Small intestine (tissue), 7 donors: Measurements from ENCODE around the gene DPP4. TPM values are rescaled to one million over a fixed set of nuclear protein-coding genes. Genes with fewer than 3 reads are reported as not detected.

ENCODE experiments used
- DNase-seq, 2 donors: peaks; one replicate each; pipeline versions ENCODE4 v3.0.0 to v3.0.0-alpha.2; 2013
- FAIRE-seq: peaks from 2 replicates; lab custom pipeline; 2012; peaks lifted over from hg19 to GRCh38; lab: Jason Lieb, UNC
- H3K27ac ChIP-seq, 3 donors: one replicate each; pipeline ENCODE4 v1.5.1; 2013; ENCODE audit warnings: low read length in 2 of 3, mild to moderate bottlenecking in 2 of 3, control low read depth in 1 of 3, inconsistent platforms in 1 of 3, low read depth in 1 of 3, moderate library complexity in 1 of 3
- H3K27me3 ChIP-seq, 3 donors: one replicate each; pipeline ENCODE4 v1.6.1; 2013; ENCODE audit warnings: low read length in 3 of 3, inconsistent platforms in 1 of 3; ENCODE audit not compliant: control insufficient read depth in 3 of 3, insufficient read depth in 3 of 3
- H3K36me3 ChIP-seq, 3 donors: one replicate each; pipeline ENCODE4 v1.6.1; 2013; ENCODE audit warnings: low read length in 3 of 3, inconsistent platforms in 1 of 3, low read depth in 1 of 3, mild to moderate bottlenecking in 1 of 3, moderate library complexity in 1 of 3; ENCODE audit not compliant: control insufficient read depth in 3 of 3, insufficient read depth in 2 of 3
- H3K4me1 ChIP-seq, 3 donors: one replicate each; pipeline ENCODE4 v1.6.1; 2013; ENCODE audit warnings: low read length in 2 of 3, inconsistent platforms in 1 of 3, low read depth in 1 of 3, mild to moderate bottlenecking in 1 of 3, moderate library complexity in 1 of 3; ENCODE audit not compliant: control insufficient read depth in 3 of 3, insufficient read depth in 2 of 3
- H3K4me3 ChIP-seq, 3 donors: one replicate each; pipeline ENCODE4 v1.5.1; 2013; ENCODE audit warnings: low read length in 3 of 3, control low read depth in 1 of 3, inconsistent platforms in 1 of 3, low read depth in 1 of 3, mild to moderate bottlenecking in 1 of 3, moderate library complexity in 1 of 3
- H3K9me3 ChIP-seq, 2 donors: one replicate each; pipeline ENCODE4 v1.6.1; 2013; ENCODE audit warnings: low read depth in 1 of 2, low read length in 1 of 2; ENCODE audit not compliant: control insufficient read depth in 2 of 2, insufficient read depth in 1 of 2
- WGBS, 3 donors: extraction: QIAGEN DNeasy Blood & Tissue Kit; methylation state at CpG; one replicate each; pipeline ENCODE4 v1.1.7; 2013; 5-methylcytosine and 5-hydroxymethylcytosine counted together
- polyA plus RNA-seq, 4 donors: library from polyadenylated mRNA; stranded (reverse) in 3 of 4; unstranded in 1 of 4; fragments of 200-250 nt in 3 of 4; fragments of 120-200 nt in 1 of 4; gene quantifications; one replicate each; pipeline versions ENCODE4 v1.2.1 to v1.2.3, GENCODE V29; 2013
- donor health status: healthy with polysubstance abuse.
- donor health status: control.
- donor health status: control.
- donor health status: Bipolar disorder and iron deficiency.
- donor health status: healthy.

Gene DPP4
- polyA plus RNA-seq, 4 donors, result 35.8 to 253 (median 52.0) TPM

GRCh38 chr2:162070228-162070936, 3.6 kb downstream of the DPP4 start:
- Histone ChIP-seq H3K27ac (peak overlapping the region in 1 of 3 donors; percentile 93), H3K9me3 (no peaks in the 10 kb centered on the region), H3K4me3 (peak overlapping the region in 1 of 3 donors; percentile 3), H3K4me1 (peaks cover 11 to 70% (median 14%) of the 10 kb centered on the region in 3 donors), H3K27me3 (no peaks in the 10 kb centered on the region), H3K36me3 (no peaks in the 10 kb centered on the region)
- no peak for FAIRE-seq
- no peak for DNase-seq
- WGBS, 3 donors, result 59 to 63% (median 59%) methylated on average over 2 of the region's 2 CpGs

DNA sequence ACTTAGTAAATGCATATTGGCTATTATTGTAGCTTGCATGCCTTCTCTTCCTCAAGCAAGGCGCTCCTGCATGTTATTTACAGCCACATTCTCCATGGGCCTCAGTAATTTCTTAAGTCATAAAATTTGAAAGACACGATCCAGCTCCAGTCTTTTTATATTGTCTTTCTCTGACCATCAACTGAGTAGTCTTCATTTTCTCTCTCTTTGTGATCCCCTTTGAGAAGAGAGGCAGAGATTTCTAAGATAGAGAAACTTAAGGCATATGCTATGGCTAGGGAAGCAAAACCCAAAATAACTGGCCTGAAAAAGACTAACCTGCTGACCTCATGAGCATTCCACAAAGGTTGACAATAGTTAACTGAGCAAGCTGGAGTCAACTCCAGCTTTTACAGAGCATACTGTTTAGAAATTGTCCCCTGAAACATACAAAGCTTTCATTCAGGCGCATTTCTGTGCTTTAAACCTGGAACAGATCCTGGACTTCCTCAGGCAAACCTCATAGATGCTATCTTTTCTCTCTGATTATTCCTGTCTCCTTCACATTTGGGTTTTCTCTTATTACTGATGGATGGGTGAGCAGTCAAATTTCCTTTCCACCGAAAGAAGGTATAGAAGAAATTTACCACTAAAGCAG, 4.6 kb downstream of the DPP4 start:
- Histone ChIP-seq H3K36me3 (peaks cover 0 to 2% (median 0%) of the 10 kb centered on the region in 3 donors), H3K27me3 (no peaks in the 10 kb centered on the region), H3K4me3 (no peak overlapping the region), H3K9me3 (no peaks in the 10 kb centered on the region), H3K4me1 (peaks cover 15 to 70% (median 17%) of the 10 kb centered on the region in 3 donors), H3K27ac (peak overlapping the region in 1 of 3 donors; percentile 34)
- FAIRE-seq (no peak), DNase-seq (no peak)
- 76 to 81% (median 78%) methylated on average over 4 of the region's 4 CpGs for WGBS, 3 donors

DNA sequence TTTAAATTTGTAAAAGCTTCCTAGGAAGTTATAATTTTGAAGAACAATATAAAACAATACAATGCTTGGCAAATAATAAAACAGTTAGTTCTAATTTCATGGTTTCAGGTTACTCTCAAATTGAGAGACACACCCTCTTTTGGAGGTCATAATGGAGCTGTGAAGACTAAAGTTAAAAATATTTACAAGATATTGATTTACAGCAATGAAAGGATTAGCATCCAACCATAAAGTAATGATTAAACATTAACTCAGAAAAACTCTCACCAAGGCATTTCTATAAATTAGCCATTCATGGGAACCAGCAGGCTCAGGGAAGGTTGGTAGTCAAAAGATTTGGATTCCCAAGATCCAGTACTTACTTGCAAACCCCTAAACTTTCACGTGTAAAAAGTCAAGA, 6.4 kb downstream of the DPP4 start:
- 12 to 57% (median 33%) methylated on average over 1 of the region's 1 CpG for WGBS, 3 donors
- Histone ChIP-seq H3K4me3 (no peak overlapping the region), H3K9me3 (no peaks in the 10 kb centered on the region), H3K27ac (no peak overlapping the region), H3K36me3 (peaks cover 0 to 2% (median 0%) of the 10 kb centered on the region in 3 donors), H3K27me3 (no peaks in the 10 kb centered on the region), H3K4me1 (peaks cover 17 to 79% (median 25%) of the 10 kb centered on the region in 3 donors)
- FAIRE-seq (peak; percentile 23), DNase-seq (peak; percentile 61 to 72)

DNA sequence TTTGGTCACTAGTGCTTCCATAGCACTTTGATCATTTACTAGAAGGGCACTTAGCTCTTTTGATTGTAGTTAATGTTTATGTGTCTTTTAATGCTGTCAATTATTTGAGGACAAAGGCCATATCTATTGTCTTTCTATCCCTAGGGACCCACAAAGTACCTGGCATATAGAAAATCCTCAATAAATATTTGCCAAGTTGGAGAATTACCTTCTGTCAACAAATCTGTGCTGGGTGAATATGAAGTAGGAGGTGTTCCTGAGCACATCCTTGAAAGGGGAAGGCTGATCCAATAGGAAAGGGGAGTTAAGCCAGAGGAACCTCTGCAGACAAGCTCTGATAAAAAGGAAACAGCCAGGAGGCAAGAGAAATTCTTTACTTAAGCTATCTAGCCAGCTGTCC, 8.2 kb downstream of the DPP4 start:
- H3K4me1 ChIP-seq, result peaks cover 16 to 66% (median 20%) of the 10 kb centered on the region in 3 donors
- DNase-seq (peak; percentile 70 to 83), FAIRE-seq (no peak)
- peaks cover 0 to 4% (median 2%) of the 10 kb centered on the region in 3 donors for H3K36me3 ChIP-seq
- H3K4me3 ChIP-seq, result no peak overlapping the region
- H3K27ac ChIP-seq, result peak overlapping the region in 2 of 3 donors; percentile 37 to 43
- H3K9me3 ChIP-seq, result no peaks in the 10 kb centered on the region
- no peaks in the 10 kb centered on the region for H3K27me3 ChIP-seq

DNA sequence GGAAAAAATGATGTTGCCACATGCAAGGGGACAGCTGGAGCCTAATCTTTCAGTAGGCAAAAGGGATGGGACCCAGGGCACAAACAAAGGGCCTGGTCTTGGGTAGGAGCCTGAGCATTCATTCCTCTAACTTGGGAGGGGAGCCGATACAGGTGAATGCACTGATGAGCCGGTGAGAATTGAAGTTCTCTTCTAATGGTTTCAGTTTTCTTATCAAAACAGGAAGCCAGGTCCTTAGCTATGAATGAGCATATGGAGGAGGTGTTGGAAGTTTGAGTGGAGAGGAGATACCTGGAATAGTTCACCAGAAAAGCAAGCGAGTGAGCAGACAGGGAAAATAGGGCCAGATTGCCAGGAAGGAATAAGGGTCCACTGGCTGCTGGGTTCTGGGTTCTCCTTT, 10.1 kb downstream of the DPP4 start:
- FAIRE-seq, result no peak
- no peaks in the 10 kb centered on the region for H3K9me3 ChIP-seq
- H3K4me3 ChIP-seq, result no peak overlapping the region
- no peaks in the 10 kb centered on the region for H3K27me3 ChIP-seq
- DNase-seq, result peak in 1 of 2 donors; percentile 58
- H3K4me1 ChIP-seq, result peaks cover 17 to 52% (median 18%) of the 10 kb centered on the region in 3 donors
- H3K27ac ChIP-seq, result peak overlapping the region in 1 of 3 donors; percentile 55
- 16 to 50% (median 30%) methylated on average over 3 of the region's 3 CpGs for WGBS, 3 donors
- H3K36me3 ChIP-seq, result peaks cover 0 to 4% (median 2%) of the 10 kb centered on the region in 3 donors

DNA sequence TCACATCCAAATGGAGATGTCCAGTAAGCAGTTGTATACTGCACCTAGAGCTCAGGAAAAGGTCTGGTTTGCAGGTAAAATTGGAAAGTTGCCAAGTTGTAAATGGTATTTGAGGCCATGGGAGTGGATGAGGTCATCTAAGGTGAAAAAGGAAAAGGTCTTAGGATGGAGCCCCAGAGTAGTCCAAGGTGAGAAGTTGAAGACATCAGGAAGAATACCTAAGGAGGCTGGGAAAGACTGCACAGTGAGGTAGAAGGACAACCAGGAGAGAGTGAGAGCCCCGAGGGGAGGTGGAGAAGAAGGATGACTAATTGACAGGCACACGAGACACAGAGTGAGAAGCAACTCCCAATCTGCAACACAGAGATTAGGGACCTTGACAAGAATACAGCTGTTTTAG, 10.7 kb downstream of the DPP4 start:
- Histone ChIP-seq H3K4me1 (peaks cover 17 to 46% (median 18%) of the 10 kb centered on the region in 3 donors), H3K9me3 (no peaks in the 10 kb centered on the region), H3K27me3 (no peaks in the 10 kb centered on the region), H3K27ac (peak overlapping the region in 1 of 3 donors; percentile 22), H3K4me3 (no peak overlapping the region), H3K36me3 (peaks cover 0 to 4% (median 2%) of the 10 kb centered on the region in 3 donors)
- FAIRE-seq, result no peak
- 16 to 55% (median 40%) methylated on average over 2 of the region's 2 CpGs for WGBS, 3 donors
- DNase-seq, result peak in 1 of 2 donors; percentile 44

DNA sequence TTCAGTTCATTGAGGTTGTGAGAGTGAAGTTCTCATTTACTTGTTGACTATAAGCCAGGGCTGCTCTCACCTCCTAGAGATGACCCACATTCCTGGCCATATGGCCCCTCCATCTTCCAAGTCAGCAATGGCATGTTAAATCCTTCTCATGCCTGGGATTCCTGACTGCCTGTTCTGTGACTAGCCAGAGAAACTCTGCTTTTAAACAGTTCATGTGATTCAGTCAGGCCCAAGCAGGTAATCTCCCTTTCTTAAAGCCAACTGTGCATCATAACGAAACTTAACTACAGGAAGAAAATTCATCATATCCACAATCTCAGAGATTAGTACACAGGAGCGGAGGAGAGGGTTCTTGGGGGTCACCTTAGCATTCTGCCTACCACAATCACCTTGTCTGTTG, 11.5 kb downstream of the DPP4 start:
- no peak for FAIRE-seq
- no peak for DNase-seq
- Histone ChIP-seq H3K27ac (no peak overlapping the region), H3K9me3 (peaks cover 0 to 6% of the 10 kb centered on the region in 2 donors), H3K27me3 (no peaks in the 10 kb centered on the region), H3K4me3 (no peak overlapping the region), H3K4me1 (peaks cover 17 to 41% (median 18%) of the 10 kb centered on the region in 3 donors), H3K36me3 (peaks cover 0 to 9% (median 5%) of the 10 kb centered on the region in 3 donors)
- 82 to 94% (median 86%) methylated on average over 2 of the region's 2 CpGs for WGBS, 3 donors

- FAIRE-seq (no peak), DNase-seq (no peak)
- Histone ChIP-seq H3K27me3 (no peaks in the 10 kb centered on the region), H3K27ac (no peak overlapping the region), H3K4me1 (peaks cover 12 to 28% (median 15%) of the 10 kb centered on the region in 3 donors), H3K9me3 (peaks cover 3 to 20% of the 10 kb centered on the region in 2 donors), H3K4me3 (no peak overlapping the region), H3K36me3 (peaks cover 0 to 11% (median 9%) of the 10 kb centered on the region in 3 donors)
- 94 to 100% (median 98%) methylated on average over 2 of the region's 2 CpGs for WGBS, 3 donors
Measured at GRCh38 chr2:162061021-162061420, 13.0 kb downstream of the DPP4 start.
